Measurements from ENCODE around the gene CDRT4. TPM values are rescaled to one million over a fixed set of nuclear protein-coding genes. Genes with fewer than 3 reads are reported as not detected.

The CDRT4 gene
- total and polyA plus RNA-seq, 10 of the 15 experiments (the other 5 are each of a cell fraction or from before 2014, with no cell fraction given): 0.11 to 1.3 (median 0.51) TPM; not detected in 3

DNA sequence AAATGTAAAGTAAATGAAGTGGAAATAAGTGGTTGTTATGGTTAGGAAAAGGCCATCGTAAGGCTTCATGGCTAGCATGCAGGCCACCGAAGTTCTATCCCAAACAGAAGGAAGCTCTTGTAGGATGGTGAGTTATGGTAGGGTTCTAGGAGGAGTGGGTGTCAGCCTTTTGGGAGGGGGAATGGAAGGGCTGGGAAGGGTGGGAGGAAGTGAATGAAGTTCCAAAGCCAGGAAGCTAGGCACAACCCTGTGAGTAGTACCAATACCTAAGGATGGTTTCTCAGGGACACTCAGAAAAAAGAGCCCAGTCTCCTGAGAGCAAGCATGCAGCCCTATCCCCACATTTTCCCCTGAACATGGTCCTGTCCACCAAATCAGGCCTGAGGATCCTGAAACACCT is 36.3 kb upstream of the CDRT4 start:
- DNase-seq (ENCODE audit: low read depth, low spot score): no peak
- H4K20me1 ChIP-seq (ENCODE audit: control insufficient read depth, insufficient read depth): no peaks in the 10 kb centered on the region
- RAD21 ChIA-PET (ENCODE audit: unreplicated experiment): interaction anchor here (1.2 kb wide), 1 partner anchor 245 kb away, joined by 11 read pairs; no protein-coding TSS in a partner anchor
- H3K9me3 ChIP-seq (replicated peaks; ENCODE audit: control insufficient read depth, insufficient read depth, low read length): no peaks in the 10 kb centered on the region
- no peaks in the 10 kb centered on the region for H3K79me2 ChIP-seq (ENCODE audit: control insufficient read depth, insufficient read depth, low read length)
- SMC1A ChIA-PET (ENCODE audit: uncharacterized antibody, unreplicated experiment): no interaction called here
- FAIRE-seq: no peak
- no peak overlapping the region for H3K9ac ChIP-seq (ENCODE audit: control insufficient read depth, insufficient read depth, low read length)
- no peak overlapping the region for H3K27ac ChIP-seq (ENCODE audit: control insufficient read depth, insufficient read depth)
- no peak for ATAC-seq
- H3K4me1 ChIP-seq (ENCODE audit: control insufficient read depth, insufficient read depth, low read length): peaks cover 3% of the 10 kb centered on the region
- no TSS peak for BruUV-seq (replicated peaks)
- no peaks in the 10 kb centered on the region; a peak in 1 of 4 replicates for H3K27me3 ChIP-seq (replicated peaks in 1 of 2; ENCODE audit: control insufficient read depth in 2 of 2, insufficient read depth in 2 of 2, low read length in 1 of 2)
- no peak overlapping the region for H2AFZ ChIP-seq (ENCODE audit: control insufficient read depth, low read depth, low read length)
- POLR2A ChIA-PET: no interaction called here
- no peak overlapping the region for H3K4me2 ChIP-seq (ENCODE audit: control insufficient read depth, insufficient read depth)
- H3K4me3 ChIP-seq: no peak overlapping the region
- 37% methylated on average over 2 of the region's 2 CpGs for WGBS (ENCODE audit: insufficient coverage, insufficient replicate concordance, low lambda C conversion rate, missing lambda C conversion rate)
- in situ Hi-C loops (cut with MboI) (loop anchor here (5.0 kb wide), 1 partner anchor 246 kb away; no protein-coding TSS in a partner anchor), intact Hi-C loops (cut with micrococcal nuclease; ENCODE audit: unreplicated experiment) (no loop called here)
- no peaks in the 10 kb centered on the region for H3K36me3 ChIP-seq (ENCODE audit: control insufficient read depth in 2 of 2, insufficient read depth in 2 of 2, low read length in 1 of 2)
- CTCF ChIA-PET: interaction anchor here (1.4 to 3.0 kb wide), 5 partner anchors 10 to 255 kb away, joined by 6 to 33 read pairs (median 10); no protein-coding TSS in a partner anchor
- TF ChIP-seq TBL1XR1 (IDR thresholded peaks at IDR 0.05; ENCODE audit: low read depth, low read length) (no peak), ZNF274 (IDR thresholded peaks at IDR 0.05; ENCODE audit: insufficient read depth, insufficient read length) (no peak), ESRRA (IDR thresholded peaks at IDR 0.05; ENCODE audit: low read length) (no peak), CEBPB (IDR thresholded peaks at IDR 0.05; ENCODE audit: borderline replicate concordance in 1 of 2, low read depth in 2 of 2, low read length in 2 of 2) (no peak), SIN3A (IDR thresholded peaks at IDR 0.05; ENCODE audit: low read depth, low read length) (no peak), BRCA1 (IDR thresholded peaks at IDR 0.05; ENCODE audit: low read depth, low read length) (no peak), RBBP5 (conservative IDR thresholded peaks at IDR 0.05) (no peak), SIX5 (IDR thresholded peaks at IDR 0.05; ENCODE audit: low read depth, low read length, severe bottlenecking) (no peak), FOXK2 (IDR thresholded peaks at IDR 0.05) (no peak), GABPA (IDR thresholded peaks at IDR 0.05; ENCODE audit: low read depth) (no peak), BACH1 (IDR thresholded peaks at IDR 0.05; ENCODE audit: borderline replicate concordance) (no peak), SMC3 (IDR thresholded peaks at IDR 0.05; ENCODE audit: borderline replicate concordance, low read length) (no peak), POLR2A (IDR thresholded peaks at IDR 0.05; ENCODE audit: low read depth, low read length) (no peak), HDAC2 (IDR thresholded peaks at IDR 0.05) (no peak), YY1 (IDR thresholded peaks at IDR 0.05; ENCODE audit: low read depth, low read length) (no peak)
- TF ChIP-seq, protein P1, sequence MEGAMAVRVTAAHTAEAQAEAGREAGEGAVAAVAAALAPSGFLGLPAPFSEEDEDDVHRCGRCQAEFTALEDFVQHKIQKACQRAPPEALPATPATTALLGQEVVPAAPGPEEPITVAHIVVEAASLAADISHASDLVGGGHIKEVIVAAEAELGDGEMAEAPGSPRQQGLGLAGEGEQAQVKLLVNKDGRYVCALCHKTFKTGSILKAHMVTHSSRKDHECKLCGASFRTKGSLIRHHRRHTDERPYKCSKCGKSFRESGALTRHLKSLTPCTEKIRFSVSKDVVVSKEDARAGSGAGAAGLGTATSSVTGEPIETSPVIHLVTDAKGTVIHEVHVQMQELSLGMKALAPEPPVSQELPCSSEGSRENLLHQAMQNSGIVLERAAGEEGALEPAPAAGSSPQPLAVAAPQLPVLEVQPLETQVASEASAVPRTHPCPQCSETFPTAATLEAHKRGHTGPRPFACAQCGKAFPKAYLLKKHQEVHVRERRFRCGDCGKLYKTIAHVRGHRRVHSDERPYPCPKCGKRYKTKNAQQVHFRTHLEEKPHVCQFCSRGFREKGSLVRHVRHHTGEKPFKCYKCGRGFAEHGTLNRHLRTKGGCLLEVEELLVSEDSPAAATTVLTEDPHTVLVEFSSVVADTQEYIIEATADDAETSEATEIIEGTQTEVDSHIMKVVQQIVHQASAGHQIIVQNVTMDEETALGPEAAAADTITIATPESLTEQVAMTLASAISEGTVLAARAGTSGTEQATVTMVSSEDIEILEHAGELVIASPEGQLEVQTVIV (IDR thresholded peaks at IDR 0.05; ENCODE audit: borderline replicate concordance, partially characterized antibody): no peak
- TF ChIP-seq, protein P2, sequence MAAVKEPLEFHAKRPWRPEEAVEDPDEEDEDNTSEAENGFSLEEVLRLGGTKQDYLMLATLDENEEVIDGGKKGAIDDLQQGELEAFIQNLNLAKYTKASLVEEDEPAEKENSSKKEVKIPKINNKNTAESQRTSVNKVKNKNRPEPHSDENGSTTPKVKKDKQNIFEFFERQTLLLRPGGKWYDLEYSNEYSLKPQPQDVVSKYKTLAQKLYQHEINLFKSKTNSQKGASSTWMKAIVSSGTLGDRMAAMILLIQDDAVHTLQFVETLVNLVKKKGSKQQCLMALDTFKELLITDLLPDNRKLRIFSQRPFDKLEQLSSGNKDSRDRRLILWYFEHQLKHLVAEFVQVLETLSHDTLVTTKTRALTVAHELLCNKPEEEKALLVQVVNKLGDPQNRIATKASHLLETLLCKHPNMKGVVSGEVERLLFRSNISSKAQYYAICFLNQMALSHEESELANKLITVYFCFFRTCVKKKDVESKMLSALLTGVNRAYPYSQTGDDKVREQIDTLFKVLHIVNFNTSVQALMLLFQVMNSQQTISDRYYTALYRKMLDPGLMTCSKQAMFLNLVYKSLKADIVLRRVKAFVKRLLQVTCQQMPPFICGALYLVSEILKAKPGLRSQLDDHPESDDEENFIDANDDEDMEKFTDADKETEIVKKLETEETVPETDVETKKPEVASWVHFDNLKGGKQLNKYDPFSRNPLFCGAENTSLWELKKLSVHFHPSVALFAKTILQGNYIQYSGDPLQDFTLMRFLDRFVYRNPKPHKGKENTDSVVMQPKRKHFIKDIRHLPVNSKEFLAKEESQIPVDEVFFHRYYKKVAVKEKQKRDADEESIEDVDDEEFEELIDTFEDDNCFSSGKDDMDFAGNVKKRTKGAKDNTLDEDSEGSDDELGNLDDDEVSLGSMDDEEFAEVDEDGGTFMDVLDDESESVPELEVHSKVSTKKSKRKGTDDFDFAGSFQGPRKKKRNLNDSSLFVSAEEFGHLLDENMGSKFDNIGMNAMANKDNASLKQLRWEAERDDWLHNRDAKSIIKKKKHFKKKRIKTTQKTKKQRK (IDR thresholded peaks at IDR 0.05; ENCODE audit: low read depth, low read length): no peak
- TF ChIP-seq, protein P3, sequence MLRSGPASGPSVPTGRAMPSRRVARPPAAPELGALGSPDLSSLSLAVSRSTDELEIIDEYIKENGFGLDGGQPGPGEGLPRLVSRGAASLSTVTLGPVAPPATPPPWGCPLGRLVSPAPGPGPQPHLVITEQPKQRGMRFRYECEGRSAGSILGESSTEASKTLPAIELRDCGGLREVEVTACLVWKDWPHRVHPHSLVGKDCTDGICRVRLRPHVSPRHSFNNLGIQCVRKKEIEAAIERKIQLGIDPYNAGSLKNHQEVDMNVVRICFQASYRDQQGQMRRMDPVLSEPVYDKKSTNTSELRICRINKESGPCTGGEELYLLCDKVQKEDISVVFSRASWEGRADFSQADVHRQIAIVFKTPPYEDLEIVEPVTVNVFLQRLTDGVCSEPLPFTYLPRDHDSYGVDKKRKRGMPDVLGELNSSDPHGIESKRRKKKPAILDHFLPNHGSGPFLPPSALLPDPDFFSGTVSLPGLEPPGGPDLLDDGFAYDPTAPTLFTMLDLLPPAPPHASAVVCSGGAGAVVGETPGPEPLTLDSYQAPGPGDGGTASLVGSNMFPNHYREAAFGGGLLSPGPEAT (IDR thresholded peaks at IDR 0.05; ENCODE audit: low read depth): no peak
- TF ChIP-seq, protein P4, sequence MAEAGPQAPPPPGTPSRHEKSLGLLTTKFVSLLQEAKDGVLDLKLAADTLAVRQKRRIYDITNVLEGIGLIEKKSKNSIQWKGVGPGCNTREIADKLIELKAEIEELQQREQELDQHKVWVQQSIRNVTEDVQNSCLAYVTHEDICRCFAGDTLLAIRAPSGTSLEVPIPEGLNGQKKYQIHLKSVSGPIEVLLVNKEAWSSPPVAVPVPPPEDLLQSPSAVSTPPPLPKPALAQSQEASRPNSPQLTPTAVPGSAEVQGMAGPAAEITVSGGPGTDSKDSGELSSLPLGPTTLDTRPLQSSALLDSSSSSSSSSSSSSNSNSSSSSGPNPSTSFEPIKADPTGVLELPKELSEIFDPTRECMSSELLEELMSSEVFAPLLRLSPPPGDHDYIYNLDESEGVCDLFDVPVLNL (IDR thresholded peaks at IDR 0.05; ENCODE audit: low read depth, low read length): no peak
